Pancreas (tissue), 10 donors: ENCODE data around the gene CTTNBP2. TPM values are rescaled to one million over a fixed set of nuclear protein-coding genes. Genes with fewer than 3 reads are reported as not detected.

Experiments used
- ATAC-seq, 4 donors: fragments of 200-7000 bp; cut with Tn5 transposase; one replicate each; pipeline versions ENCODE4 v1.8.0 to v1.9.1; 2020; ENCODE audit warnings: mild to moderate bottlenecking in 4 of 4, moderate library complexity in 4 of 4
- DNase-seq, 6 donors: peaks; one replicate each; pipeline ENCODE4 v3.0.0-alpha.2; 2020
- FAIRE-seq: peaks from 2 replicates; lab custom pipeline; 2012; peaks lifted over from hg19 to GRCh38; lab: Jason Lieb, UNC
- H3K27ac ChIP-seq, 4 donors: fragments of 200-600 bp; sonication (generic); 1 replicate in 3 of 4; 2 replicates in 1 of 4; pipeline versions ENCODE4 v1.5.0 to v1.8.0; 2020
- H3K27me3 ChIP-seq, 4 donors: fragments of 200-600 bp; one replicate each; pipeline ENCODE4 v1.8.0; 2021
- H3K36me3 ChIP-seq, 3 donors: fragments of 200-600 bp; sonication (generic) in 1 of 3; one replicate each; pipeline versions ENCODE4 v1.5.0 to v1.8.0; 2020 to 2021
- H3K4me1 ChIP-seq, 3 donors: fragments of 200-600 bp; one replicate each; pipeline ENCODE4 v1.8.0; 2021
- H3K4me3 ChIP-seq, 4 donors: fragments of 200-600 bp; sonication (generic) in 2 of 4; one replicate each; pipeline versions ENCODE4 v1.5.0 to v1.8.0; 2020 to 2021
- H3K9me3 ChIP-seq, 4 donors: fragments of 200-600 bp; one replicate each; pipeline ENCODE4 v1.8.0; 2021
- WGBS, 2 donors: extraction: QIAGEN DNeasy Blood & Tissue Kit; methylation state at CpG; one replicate each; pipeline ENCODE4 v1.1.7; 2013; 5-methylcytosine and 5-hydroxymethylcytosine counted together
- intact Hi-C, 3 donors: fragments of 100-400 bp; cut with DNase I; formaldehyde crosslinking; loops; one replicate each; pipeline versions ENCODE4 v1.11.1 to v1.14.2; 2022
- polyA plus RNA-seq, 2 donors: library from polyadenylated mRNA; stranded (reverse); fragments of 200-250 nt; gene quantifications; one replicate each; pipeline ENCODE4 v1.2.3, GENCODE V29; 2013
- total RNA-seq, 6 donors: library from RNA; stranded (reverse); fragmentation: NEBNext Ultra II Directional in 4 of 6; extraction: Animal tissue kit (Norgen Biotek cat#: 25700) in 4 of 6; gene quantifications; one replicate each; pipeline versions ENCODE4 v1.2.1 to v1.2.4, GENCODE V29; 2021 to 2023
- TF ChIP-seq, protein P1 (sequence below), 4 donors: fragments of 200-600 bp; sonication (generic) in 3 of 4; IDR thresholded peaks; one replicate each; pipeline versions ENCODE4 v1.5.0 to v1.8.0; 2021; ENCODE audit warnings: antibody characterized with exemption in 4 of 4
- donor health status: healthy with polysubstance abuse.
- donor health status: DM: no; HTN: no; CAD: no; lungs with moderate emphysema.
- donor health status: DM: no; HTN: no; CAD: no.
- donor health status: control.
- donor health status: control.
- donor health status: Bipolar disorder and iron deficiency.
- donor health status: DM: yes; HTN: yes; CAD: no.
- donor health status: DM: no; HTN: no; CAD: no.
- donor health status: DM: no; HTN: no; CAD: no.
- donor health status: DM: yes; HTN: yes; CAD: no.

The CTTNBP2 gene
- total and polyA plus RNA-seq, 8 donors = 4.8 to 15.4 (median 10.5) TPM

DNA sequence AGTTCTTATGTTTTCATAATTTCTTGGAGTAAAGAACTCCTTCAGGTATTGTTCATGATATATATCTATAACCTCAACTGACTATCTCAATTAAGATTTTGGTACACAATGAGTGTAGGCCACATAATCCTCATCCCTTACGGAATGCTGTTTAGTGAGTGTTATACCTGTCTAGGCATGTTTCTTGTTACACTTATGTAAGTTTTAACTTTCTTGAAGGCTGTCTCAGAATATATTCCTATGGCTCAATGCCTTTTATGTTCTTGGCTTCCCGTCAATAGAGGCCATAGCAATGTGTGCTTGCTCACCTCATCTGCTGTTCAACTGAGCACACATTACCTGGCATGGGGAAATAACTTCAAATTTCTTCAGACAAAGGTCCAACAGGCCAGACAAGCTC lies 185.1 kb downstream of the CTTNBP2 start:
- no peak overlapping the region for H3K27ac ChIP-seq
- H3K4me3 ChIP-seq = no peak overlapping the region
- DNase-seq (no peak), ATAC-seq (no peak), FAIRE-seq (no peak)
- H3K4me1 ChIP-seq = no peaks in the 10 kb centered on the region
- H3K36me3 ChIP-seq = no peaks in the 10 kb centered on the region
- 96 to 100% methylated on average over 2 of the region's 2 CpGs for WGBS, 2 donors
- no peaks in the 10 kb centered on the region for H3K27me3 ChIP-seq
- TF ChIP-seq, protein P1, sequence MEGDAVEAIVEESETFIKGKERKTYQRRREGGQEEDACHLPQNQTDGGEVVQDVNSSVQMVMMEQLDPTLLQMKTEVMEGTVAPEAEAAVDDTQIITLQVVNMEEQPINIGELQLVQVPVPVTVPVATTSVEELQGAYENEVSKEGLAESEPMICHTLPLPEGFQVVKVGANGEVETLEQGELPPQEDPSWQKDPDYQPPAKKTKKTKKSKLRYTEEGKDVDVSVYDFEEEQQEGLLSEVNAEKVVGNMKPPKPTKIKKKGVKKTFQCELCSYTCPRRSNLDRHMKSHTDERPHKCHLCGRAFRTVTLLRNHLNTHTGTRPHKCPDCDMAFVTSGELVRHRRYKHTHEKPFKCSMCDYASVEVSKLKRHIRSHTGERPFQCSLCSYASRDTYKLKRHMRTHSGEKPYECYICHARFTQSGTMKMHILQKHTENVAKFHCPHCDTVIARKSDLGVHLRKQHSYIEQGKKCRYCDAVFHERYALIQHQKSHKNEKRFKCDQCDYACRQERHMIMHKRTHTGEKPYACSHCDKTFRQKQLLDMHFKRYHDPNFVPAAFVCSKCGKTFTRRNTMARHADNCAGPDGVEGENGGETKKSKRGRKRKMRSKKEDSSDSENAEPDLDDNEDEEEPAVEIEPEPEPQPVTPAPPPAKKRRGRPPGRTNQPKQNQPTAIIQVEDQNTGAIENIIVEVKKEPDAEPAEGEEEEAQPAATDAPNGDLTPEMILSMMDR (IDR thresholded peaks at IDR 0.05) = no peak
- intact Hi-C loops = no loop called here
- no peaks in the 10 kb centered on the region for H3K9me3 ChIP-seq

DNA sequence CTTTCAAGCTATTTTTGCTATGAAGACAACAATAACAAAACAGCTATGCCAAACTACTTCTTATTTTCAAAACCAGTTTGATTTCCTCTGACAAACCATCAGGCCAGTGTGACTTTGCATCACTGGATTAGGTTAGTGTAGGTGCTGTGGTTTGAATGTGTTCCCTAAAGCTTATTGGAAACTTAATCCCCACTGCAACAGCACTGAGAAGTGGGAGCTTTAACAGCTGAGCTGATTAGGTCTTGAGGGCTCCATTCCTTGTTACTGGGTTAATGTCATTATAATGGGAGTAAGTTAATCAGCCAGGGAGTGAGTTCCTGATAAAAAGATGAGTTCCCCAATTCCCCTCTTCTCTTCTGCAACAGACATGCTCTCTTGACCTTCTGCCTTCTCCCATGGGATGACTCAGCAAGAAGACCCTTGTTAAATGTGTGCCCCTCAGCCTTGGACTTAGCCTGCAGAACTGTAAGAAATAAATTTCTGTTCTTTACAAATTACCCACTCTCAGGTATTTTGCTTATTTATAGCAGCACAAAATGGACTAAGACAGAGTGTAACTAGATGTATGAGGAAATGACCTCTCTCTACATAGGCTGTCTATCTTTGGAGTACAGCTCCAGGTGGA lies 186.8 kb downstream of the CTTNBP2 start:
- DNase-seq (no peak), FAIRE-seq (no peak)
- TF ChIP-seq, protein P1 (IDR thresholded peaks at IDR 0.05) = no peak

DNA sequence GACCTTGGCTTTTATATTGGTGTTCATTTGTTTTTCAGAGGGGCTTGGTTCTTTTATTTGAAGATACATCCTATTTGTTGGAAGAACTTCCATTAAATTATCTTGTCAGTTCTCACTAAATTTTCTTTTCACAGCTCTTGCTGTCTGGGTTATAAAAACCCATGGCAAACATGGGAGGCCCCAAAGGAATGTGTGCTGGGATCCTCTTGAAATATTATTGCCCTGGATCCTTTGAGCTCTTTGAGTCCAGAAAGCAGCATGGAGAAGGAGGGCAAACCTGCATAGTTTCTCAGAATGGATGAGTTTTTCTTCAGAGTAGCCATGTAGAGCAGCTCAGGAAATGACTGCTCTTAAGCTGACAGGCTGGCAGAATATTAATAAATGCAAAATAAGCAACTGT lies 187.4 kb downstream of the CTTNBP2 start:
- no peaks in the 10 kb centered on the region for H3K36me3 ChIP-seq
- intact Hi-C loops = no loop called here
- peaks cover 0 to 5% (median 0%) of the 10 kb centered on the region in 3 donors for H3K4me1 ChIP-seq

More for the DNA sequence above, 186.8 kb downstream of the CTTNBP2 start:
- no peak overlapping the region for H3K27ac ChIP-seq
- intact Hi-C loops = no loop called here
- no peak for ATAC-seq
- H3K9me3 ChIP-seq = no peaks in the 10 kb centered on the region
- H3K27me3 ChIP-seq = no peaks in the 10 kb centered on the region
- H3K36me3 ChIP-seq = no peaks in the 10 kb centered on the region
- peaks cover 0 to 5% (median 0%) of the 10 kb centered on the region in 3 donors for H3K4me1 ChIP-seq
- H3K4me3 ChIP-seq = no peak overlapping the region

DNA sequence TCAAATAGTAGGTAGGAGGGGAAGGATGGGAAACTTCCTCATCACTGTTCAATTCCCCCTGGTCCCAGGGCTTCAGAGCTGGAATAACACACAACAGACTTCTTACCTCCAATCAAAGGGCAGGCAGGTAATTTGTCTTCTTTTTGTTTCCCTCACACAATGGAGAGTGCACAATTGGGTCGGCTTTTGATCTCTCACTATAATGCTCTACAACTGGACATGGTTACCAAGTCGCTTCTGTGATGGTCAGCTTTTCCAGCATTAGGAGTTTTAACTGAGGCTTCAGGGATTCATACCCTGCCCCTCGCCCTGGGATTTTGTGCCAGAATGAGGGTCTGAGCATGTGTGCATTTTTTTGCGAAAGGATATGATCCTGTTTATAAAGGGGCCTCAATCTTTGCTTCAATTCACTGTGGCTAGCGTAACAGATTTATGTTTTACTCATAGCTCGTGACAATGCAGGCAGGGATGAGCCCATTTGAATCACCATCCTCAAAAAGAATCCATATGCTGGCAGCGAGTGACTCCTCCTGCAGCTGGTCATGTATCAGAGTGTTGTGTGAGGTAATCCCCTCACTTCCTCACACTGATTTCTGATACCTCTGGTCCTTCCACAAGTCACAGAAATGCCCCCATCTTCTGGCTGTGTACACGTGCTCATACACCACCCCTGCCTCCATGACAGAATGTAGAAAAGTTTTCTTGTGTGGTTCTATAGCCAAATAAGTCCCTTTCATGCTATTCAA lies 189.6 kb downstream of the CTTNBP2 start:
- Histone ChIP-seq H3K36me3 (no peaks in the 10 kb centered on the region), H3K9me3 (no peaks in the 10 kb centered on the region), H3K27me3 (no peaks in the 10 kb centered on the region), H3K27ac (no peak overlapping the region), H3K4me1 (peaks cover 0 to 5% (median 0%) of the 10 kb centered on the region in 3 donors), H3K4me3 (no peak overlapping the region)
- intact Hi-C loops = no loop called here
- DNase-seq (no peak), FAIRE-seq (no peak), ATAC-seq (no peak)
- WGBS, 2 donors = 60 to 74% methylated on average over 8 of the region's 8 CpGs
- TF ChIP-seq, protein P1 (IDR thresholded peaks at IDR 0.05) = no peak

More for the DNA sequence above, 187.4 kb downstream of the CTTNBP2 start:
- no peak overlapping the region for H3K27ac ChIP-seq
- TF ChIP-seq, protein P1 (IDR thresholded peaks at IDR 0.05) = no peak
- no peaks in the 10 kb centered on the region for H3K9me3 ChIP-seq
- no peak for FAIRE-seq
- H3K27me3 ChIP-seq = no peaks in the 10 kb centered on the region
- ATAC-seq = no peak
- no peak overlapping the region for H3K4me3 ChIP-seq
- DNase-seq = no peak
